ENCODE results near the gene JARID2. TPM values are rescaled to one million over a fixed set of nuclear protein-coding genes. Genes with fewer than 3 reads are reported as not detected.

The JARID2 gene
- total RNA-seq, 6 experiments from 2014 or later: 2.5 to 3.9 (median 3.0) TPM

DNA sequence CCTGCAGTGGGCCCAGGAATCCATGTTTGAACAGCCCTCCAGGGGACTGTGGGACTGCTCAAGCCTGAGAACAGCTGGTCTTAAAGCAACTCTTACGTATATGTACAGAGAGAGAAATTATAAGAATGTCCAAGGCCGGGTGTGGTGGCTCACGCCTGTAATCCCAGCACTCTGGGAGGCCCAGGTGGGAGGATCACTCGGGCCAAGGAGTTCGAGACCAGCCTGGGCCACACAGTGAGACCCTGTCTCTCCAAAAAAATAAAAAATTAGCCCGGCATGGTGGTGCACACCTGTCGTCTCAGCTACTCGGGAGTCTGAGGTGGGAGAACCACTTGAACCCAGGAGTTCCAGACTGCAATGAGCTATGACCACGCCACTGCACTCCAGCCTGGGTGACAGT is 283.0 kb downstream of the JARID2 start:
- 100% methylated on average over 3 of the region's 9 CpGs for WGBS (ENCODE audit: insufficient coverage, low coverage, low lambda C conversion rate, missing lambda C conversion rate)
- H3K4me1 ChIP-seq: no peaks in the 10 kb centered on the region
- H3K9me3 ChIP-seq: no peaks in the 10 kb centered on the region
- no peaks in the 10 kb centered on the region for H3K27me3 ChIP-seq
- no peak overlapping the region for H3K27ac ChIP-seq
- intact Hi-C loops (cut with DNase I): no loop called here
- DNase-seq (no peak), ATAC-seq (no peak)
- TF ChIP-seq POLR2A (IDR thresholded peaks at IDR 0.05): no peak
- TF ChIP-seq, protein P1, sequence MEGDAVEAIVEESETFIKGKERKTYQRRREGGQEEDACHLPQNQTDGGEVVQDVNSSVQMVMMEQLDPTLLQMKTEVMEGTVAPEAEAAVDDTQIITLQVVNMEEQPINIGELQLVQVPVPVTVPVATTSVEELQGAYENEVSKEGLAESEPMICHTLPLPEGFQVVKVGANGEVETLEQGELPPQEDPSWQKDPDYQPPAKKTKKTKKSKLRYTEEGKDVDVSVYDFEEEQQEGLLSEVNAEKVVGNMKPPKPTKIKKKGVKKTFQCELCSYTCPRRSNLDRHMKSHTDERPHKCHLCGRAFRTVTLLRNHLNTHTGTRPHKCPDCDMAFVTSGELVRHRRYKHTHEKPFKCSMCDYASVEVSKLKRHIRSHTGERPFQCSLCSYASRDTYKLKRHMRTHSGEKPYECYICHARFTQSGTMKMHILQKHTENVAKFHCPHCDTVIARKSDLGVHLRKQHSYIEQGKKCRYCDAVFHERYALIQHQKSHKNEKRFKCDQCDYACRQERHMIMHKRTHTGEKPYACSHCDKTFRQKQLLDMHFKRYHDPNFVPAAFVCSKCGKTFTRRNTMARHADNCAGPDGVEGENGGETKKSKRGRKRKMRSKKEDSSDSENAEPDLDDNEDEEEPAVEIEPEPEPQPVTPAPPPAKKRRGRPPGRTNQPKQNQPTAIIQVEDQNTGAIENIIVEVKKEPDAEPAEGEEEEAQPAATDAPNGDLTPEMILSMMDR (IDR thresholded peaks at IDR 0.05): no peak
- no peak overlapping the region for H3K4me3 ChIP-seq
- peaks cover 0 to 4% (median 0%) of the 10 kb centered on the region in 4 donors for H3K36me3 ChIP-seq

DNA sequence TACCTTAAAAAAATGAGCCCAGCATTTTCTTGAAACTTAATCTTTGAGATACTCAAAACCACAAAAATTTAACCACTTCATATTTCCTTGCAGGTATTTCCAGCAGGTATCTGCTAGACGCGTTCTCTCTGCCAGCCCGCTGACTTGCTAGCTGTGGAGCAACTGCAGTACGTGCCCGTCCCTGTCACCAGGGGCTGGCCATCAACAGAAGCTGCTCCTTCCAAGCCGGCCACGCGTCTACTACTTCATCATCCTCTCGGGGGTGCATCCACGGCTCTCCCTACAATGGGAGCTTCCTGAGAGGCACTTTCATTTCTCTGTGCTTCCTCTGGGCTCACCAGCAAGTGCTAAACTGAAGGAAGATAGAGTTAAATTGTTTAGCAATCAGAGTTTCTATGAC is 284.5 kb downstream of the JARID2 start:
- ATAC-seq (no peak), DNase-seq (no peak)
- Histone ChIP-seq H3K4me1 (no peaks in the 10 kb centered on the region), H3K36me3 (no peaks in the 10 kb centered on the region), H3K27me3 (no peaks in the 10 kb centered on the region), H3K9me3 (no peaks in the 10 kb centered on the region), H3K4me3 (no peak overlapping the region), H3K27ac (no peak overlapping the region)
- intact Hi-C loops (cut with DNase I): no loop called here
- WGBS (ENCODE audit: insufficient coverage, low coverage, low lambda C conversion rate, missing lambda C conversion rate): 74% methylated on average over 4 of the region's 10 CpGs
- TF ChIP-seq, protein P1 (IDR thresholded peaks at IDR 0.05): no peak
- no peak for TF ChIP-seq POLR2A (IDR thresholded peaks at IDR 0.05)

DNA sequence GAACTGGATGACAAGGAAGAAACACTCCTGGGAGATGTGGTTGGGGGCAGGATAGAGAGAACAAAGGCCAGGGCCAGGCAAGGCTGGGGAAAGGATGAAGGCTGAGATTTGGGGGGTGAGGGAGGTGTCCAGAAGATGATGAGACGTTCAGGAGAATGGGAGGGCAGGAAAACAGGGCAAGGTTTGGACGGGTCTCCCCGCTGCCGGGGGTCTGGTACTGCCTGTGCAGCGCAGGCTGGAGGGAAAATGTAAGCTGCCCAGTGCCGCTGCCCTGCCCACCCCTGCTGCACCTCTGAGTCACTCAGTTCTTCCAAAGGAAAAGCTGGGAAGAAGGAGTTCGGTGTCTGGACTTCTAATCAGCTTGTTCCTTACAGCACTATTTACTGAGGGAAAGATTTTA is 286.1 kb downstream of the JARID2 start:
- Histone ChIP-seq H3K27me3 (no peaks in the 10 kb centered on the region), H3K36me3 (no peaks in the 10 kb centered on the region), H3K4me1 (peaks cover 0 to 9% (median 0%) of the 10 kb centered on the region in 4 donors), H3K27ac (no peak overlapping the region), H3K4me3 (no peak overlapping the region), H3K9me3 (no peaks in the 10 kb centered on the region)
- ATAC-seq (no peak), DNase-seq (no peak)
- TF ChIP-seq POLR2A (IDR thresholded peaks at IDR 0.05): no peak
- TF ChIP-seq, protein P1 (IDR thresholded peaks at IDR 0.05): no peak
- 95% methylated on average over 7 of the region's 7 CpGs for WGBS (ENCODE audit: insufficient coverage, low coverage, low lambda C conversion rate, missing lambda C conversion rate)
- intact Hi-C loops (cut with DNase I): no loop called here

DNA sequence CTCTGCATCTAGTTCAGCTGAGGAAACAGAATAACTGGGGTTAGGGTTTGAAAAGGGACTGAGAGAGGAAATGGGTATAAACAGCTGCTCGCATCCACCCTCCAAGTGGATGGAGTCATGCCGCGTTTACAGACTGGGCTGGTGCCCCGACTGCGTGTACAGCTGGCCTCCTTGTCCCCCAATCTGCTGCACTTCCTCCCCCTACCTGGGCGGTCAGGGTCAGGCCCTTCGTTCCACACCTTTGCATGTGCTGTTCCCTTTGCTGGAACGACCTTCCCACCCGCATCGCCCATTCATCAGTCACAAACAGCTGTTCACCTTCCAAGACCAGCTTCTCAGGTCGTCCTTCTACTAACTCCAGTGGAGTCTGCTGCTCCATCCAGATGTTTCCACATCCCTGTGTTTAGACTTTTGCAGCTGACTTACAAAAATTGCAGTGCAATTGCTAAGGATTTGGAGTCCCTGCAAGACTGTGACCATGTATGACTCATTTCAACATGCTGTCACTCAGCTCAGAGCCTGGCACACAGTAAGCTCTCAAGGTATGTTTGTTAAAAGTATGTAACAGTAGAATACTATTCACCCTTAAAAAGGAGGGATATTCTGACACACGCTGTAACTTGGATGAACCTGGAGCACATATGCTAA is 287.6 kb downstream of the JARID2 start:
- intact Hi-C loops (cut with DNase I): no loop called here
- 77% methylated on average over 5 of the region's 12 CpGs for WGBS (ENCODE audit: insufficient coverage, low coverage, low lambda C conversion rate, missing lambda C conversion rate)
- peak in 1 of 4 donors; percentile 23 for ATAC-seq

More for the DNA sequence above, 287.6 kb downstream of the JARID2 start:
- Histone ChIP-seq H3K9me3 (no peaks in the 10 kb centered on the region), H3K4me3 (no peak overlapping the region), H3K27me3 (no peaks in the 10 kb centered on the region), H3K36me3 (no peaks in the 10 kb centered on the region), H3K4me1 (peaks cover 0 to 9% (median 0%) of the 10 kb centered on the region in 4 donors), H3K27ac (no peak overlapping the region)
- TF ChIP-seq, protein P1 (IDR thresholded peaks at IDR 0.05): no peak
- no peak for TF ChIP-seq POLR2A (IDR thresholded peaks at IDR 0.05)
- no peak for DNase-seq
